HG03558 (cell line): ENCODE results near the gene MEOX2.

Source experiments
- ATAC-seq: cut with Tn5 transposase; IDR thresholded peaks from one replicate; pipeline ENCODE4 v1.9.1; 2021; ENCODE audit warnings: moderate number of reproducible peaks; ENCODE audit not compliant: unreplicated experiment; ENCODE audit errors: extremely low read depth

MEOX2 gene

GRCh38 chr7:15686295-15686956 is at the start of gene MEOX2:
TSS of gene MEOX2 (minus strand) at chr7:15686683. CDS start at chr7:15686402, 281 bp downstream.
- no peak for ATAC-seq

- ATAC-seq: no peak
These were observed 43.3 kb upstream of the MEOX2 start for GRCh38 chr7:15729746-15730145.

- no peak for ATAC-seq
These were observed 38.6 kb upstream of the MEOX2 start for GRCh38 chr7:15725051-15725450.

GRCh38 chr7:15723841-15724240 is 37.4 kb upstream of the MEOX2 start:
- ATAC-seq: no peak

GRCh38 chr7:15720849-15721471 is 34.5 kb upstream of the MEOX2 start:
- no peak for ATAC-seq

- no peak for ATAC-seq
These were observed 32.8 kb upstream of the MEOX2 start for GRCh38 chr7:15719311-15719710.

- no peak for ATAC-seq
These were observed 29.0 kb upstream of the MEOX2 start for GRCh38 chr7:15715435-15715834.

- ATAC-seq: no peak
These were observed 23.5 kb upstream of the MEOX2 start for GRCh38 chr7:15709978-15710377.

GRCh38 chr7:15707570-15707969 is 21.1 kb upstream of the MEOX2 start:
- ATAC-seq: no peak

GRCh38 chr7:15703732-15704131 is 17.2 kb upstream of the MEOX2 start:
- ATAC-seq: no peak

- ATAC-seq: no peak
These were observed 6.1 kb upstream of the MEOX2 start for GRCh38 chr7:15692501-15693020.

GRCh38 chr7:15688911-15689310 is 2.4 kb upstream of the MEOX2 start:
- no peak for ATAC-seq

GRCh38 chr7:15688279-15688626 is 1.8 kb upstream of the MEOX2 start:
- no peak for ATAC-seq

GRCh38 chr7:15687546-15688278 is 1.2 kb upstream of the MEOX2 start:
- no peak for ATAC-seq

- ATAC-seq: no peak
These were observed 568 bp upstream of the MEOX2 start for GRCh38 chr7:15686957-15687545.

- no peak for ATAC-seq
These were observed 857 bp downstream of the MEOX2 start for GRCh38 chr7:15685358-15686294.

- no peak for ATAC-seq
These were observed 1.6 kb downstream of the MEOX2 start for GRCh38 chr7:15684871-15685270.

GRCh38 chr7:15684111-15684800 is 2.2 kb downstream of the MEOX2 start:
- ATAC-seq: no peak

GRCh38 chr7:15682751-15683245 is 3.7 kb downstream of the MEOX2 start:
- ATAC-seq: no peak
